Endothelial cell of umbilical vein (primary cell): ENCODE measurements around the gene AFTPH. TPM values are rescaled to one million over a fixed set of nuclear protein-coding genes. Genes with fewer than 3 reads are reported as not detected.

Source experiments
- BruUV-seq: library from RNA; stranded (reverse); fragments of 400-500 nt; replicated peaks from 2 replicates; lab custom pipeline; 2021; lab: Mats Ljungman, UMichigan
- CTCF ChIA-PET: fragments of 300-600, 350-600 bp; sonication (Branson Sonifier 250); formaldehyde crosslinking; loops from one replicate; lab custom pipeline; 2021; ENCODE audit warnings: antibody characterized with exemption, inconsistent platforms; lab: Charles Lee
- POLR2A ChIA-PET: fragments of 300-600, 350-600 bp; sonication (Branson Sonifier 250); formaldehyde crosslinking; loops from one replicate; lab custom pipeline; 2021; ENCODE audit warnings: antibody characterized with exemption, inconsistent platforms; lab: Charles Lee
- DNase-seq: peaks from one replicate; pipeline ENCODE4 v3.0.0-alpha.2; 2011; ENCODE audit warnings: low read depth, low spot score
- FAIRE-seq: peaks from 2 replicates; lab custom pipeline; 2011; peaks lifted over from hg19 to GRCh38; lab: Jason Lieb, UNC
- H2AFZ ChIP-seq: 2 replicates; pipeline ENCODE4 v1.6.0; 2012; ENCODE audit warnings: low read depth, low read length, control low read depth, inconsistent platforms
- H3K27ac ChIP-seq: 2 replicates; pipeline ENCODE4 v1.5.1; 2011; ENCODE audit warnings: low read depth, mild to moderate bottlenecking, control low read depth, low read length, moderate library complexity; ENCODE audit not compliant: insufficient read depth
- H3K27me3 ChIP-seq, 2 experiments: 2 replicates each; pipeline versions ENCODE4 v1.6.0 to v1.6.1; 2011; ENCODE audit warnings: low read length in 2 of 2, mixed read lengths in 1 of 2; ENCODE audit not compliant: control insufficient read depth in 2 of 2, insufficient read depth in 2 of 2
- H3K36me3 ChIP-seq, 2 experiments: 2 replicates in 1 of 2; 3 replicates in 1 of 2; pipeline ENCODE4 v1.5.1; 2011; ENCODE audit warnings: low read length in 2 of 2, mild to moderate bottlenecking in 1 of 2, moderate library complexity in 1 of 2; ENCODE audit not compliant: control insufficient read depth in 2 of 2, insufficient read depth in 2 of 2; ENCODE audit errors: extremely low read depth in 1 of 2
- H3K4me1 ChIP-seq: 3 replicates; pipeline ENCODE4 v1.5.1; 2011; ENCODE audit warnings: mild to moderate bottlenecking, low read length; ENCODE audit not compliant: control insufficient read depth, insufficient read depth; ENCODE audit errors: extremely low read depth
- H3K4me2 ChIP-seq: 2 replicates; pipeline ENCODE4 v1.6.1; 2011; ENCODE audit warnings: low read length, control low read depth, mixed read lengths; ENCODE audit not compliant: insufficient read depth
- H3K4me3 ChIP-seq, 3 experiments: fragments of 200-600 bp in 1 of 3; sonication (generic), shearing (Covaris generic) in 1 of 3; replicated peaks in 1 of 3; 2 replicates each; pipeline ENCODE4 v1.5.1; 2011 to 2016; ENCODE audit warnings: control low read depth in 3 of 3, low read length in 3 of 3, mild to moderate bottlenecking in 2 of 3, inconsistent platforms in 1 of 3, low read depth in 1 of 3, moderate library complexity in 1 of 3; ENCODE audit not compliant: insufficient read depth in 1 of 3
- H3K79me2 ChIP-seq: 2 replicates; pipeline ENCODE4 v1.6.0; 2012; ENCODE audit warnings: low read length, inconsistent platforms; ENCODE audit not compliant: control insufficient read depth, insufficient read depth
- H3K9ac ChIP-seq: replicated peaks from 2 replicates; pipeline ENCODE3; 2011; ENCODE audit warnings: low read length, control low read depth; ENCODE audit not compliant: insufficient read depth; ENCODE audit errors: extremely low read depth
- H3K9me1 ChIP-seq: replicated peaks from 3 replicates; pipeline ENCODE4 v1.6.0; 2011; ENCODE audit warnings: mild to moderate bottlenecking, low read length; ENCODE audit not compliant: control insufficient read depth, insufficient read depth; ENCODE audit errors: extremely low read depth
- H3K9me3 ChIP-seq: replicated peaks from 2 replicates; pipeline ENCODE4 v1.5.1; 2012; ENCODE audit warnings: low read length, inconsistent platforms; ENCODE audit not compliant: control insufficient read depth, insufficient read depth
- H4K20me1 ChIP-seq: replicated peaks from 2 replicates; pipeline ENCODE3; 2011; ENCODE audit warnings: mild to moderate bottlenecking, low read length; ENCODE audit not compliant: control insufficient read depth, insufficient read depth; ENCODE audit errors: extremely low read depth
- POLR2A ChIP-seq: IDR thresholded peaks from 2 replicates; pipeline ENCODE4 v1.6.1; 2012; ENCODE audit warnings: low read depth, mild to moderate bottlenecking, control low read depth, low read length
- dilution Hi-C: fragments of 300-500 bp; cut with MboI; formaldehyde crosslinking; loops from one replicate; pipeline ENCODE4 v1.15.0; 2019; ENCODE audit warnings: low sequenced_read_pairs; ENCODE audit not compliant: extremely low pct_ligation_motif_present
- intact Hi-C: fragments of 100-400 bp; cut with micrococcal nuclease; formaldehyde crosslinking; loops from one replicate; pipeline ENCODE4 v1.10.0; 2022
- polyA plus RNA-seq, 4 experiments: library from polyadenylated mRNA; depleted of rRNA in 3 of 4; stranded (reverse) in 3 of 4; unstranded in 1 of 4; fragments of >200 nt; gene quantifications; 2 replicates each; pipeline versions ENCODE4 v1.2.1 to v1.2.3, GENCODE V29; 2011 to 2012; ENCODE audit warnings: missing spikeins in 1 of 4
- total RNA-seq: library from RNA; stranded (reverse); gene quantifications from 2 replicates; pipeline ENCODE4 v1.2.3, GENCODE V29; 2021
- TF ChIP-seq, protein P1 (sequence below): IDR thresholded peaks from 2 replicates; pipeline ENCODE4 v1.6.1; 2011; ENCODE audit not compliant: insufficient read depth, insufficient read length
- TF ChIP-seq, protein P2 (sequence below), 2 donors: IDR thresholded peaks; 1 replicate in 1 of 2; 2 replicates in 1 of 2; pipeline ENCODE4 v1.5.1; 2011; ENCODE audit warnings: low read length in 2 of 2, mild to moderate bottlenecking in 2 of 2, moderate library complexity in 2 of 2, control low read depth in 1 of 2, inconsistent platforms in 1 of 2, low read depth in 1 of 2; ENCODE audit not compliant: insufficient read depth in 1 of 2; ENCODE audit errors: extremely low read depth in 1 of 2

AFTPH gene
- total and polyA plus RNA-seq, 2 donors (not counting 3 experiments of a cell fraction or from before 2014, with no cell fraction given), result 6.9 to 15.3 TPM

DNA sequence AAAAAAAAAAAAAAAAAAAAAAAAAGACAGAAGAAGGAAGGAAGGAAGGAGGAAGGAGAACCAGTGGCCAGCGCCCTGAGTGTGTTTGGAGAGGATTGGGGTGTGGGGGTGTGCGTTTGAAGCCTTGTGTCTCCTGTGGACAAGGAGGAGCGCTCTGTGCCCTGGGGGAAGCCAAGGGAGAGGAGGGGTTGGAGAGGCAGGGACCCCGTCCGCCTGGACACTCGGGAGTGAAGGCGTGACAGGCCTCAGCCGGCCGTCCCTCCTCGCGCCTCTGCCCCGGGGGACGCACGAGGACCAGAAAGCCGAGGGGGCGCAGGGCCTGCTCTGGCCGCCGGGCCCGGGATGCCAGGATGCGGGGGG is 84.7 kb downstream of the AFTPH start:
- H3K36me3 ChIP-seq, result no peaks in the 10 kb centered on the region
- CTCF ChIA-PET, result interaction anchor here (0.6 to 4.9 kb wide), 14 partner anchors 9 to 244 kb away, joined by 3 to 18 read pairs (median 6); no protein-coding TSS in a partner anchor
- dilution Hi-C loops, result no loop called here

More for the DNA sequence above, 84.7 kb downstream of the AFTPH start:
- no peak overlapping the region for H3K27ac ChIP-seq
- no TSS peak for BruUV-seq
- H3K4me2 ChIP-seq, result peak overlapping the region; percentile 49
- FAIRE-seq, result no peak
- H2AFZ ChIP-seq, result peak overlapping the region; percentile 59
- H3K9me1 ChIP-seq, result no peaks in the 10 kb centered on the region
- H3K9ac ChIP-seq, result peak overlapping the region; percentile 14
- POLR2A ChIA-PET, result interaction anchor here (0.7 kb wide), 1 partner anchor 83 kb away, joined by 5 read pairs; no protein-coding TSS in a partner anchor
- no peaks in the 10 kb centered on the region for H3K79me2 ChIP-seq
- TF ChIP-seq POLR2A, result no peak
- TF ChIP-seq, protein P1, sequence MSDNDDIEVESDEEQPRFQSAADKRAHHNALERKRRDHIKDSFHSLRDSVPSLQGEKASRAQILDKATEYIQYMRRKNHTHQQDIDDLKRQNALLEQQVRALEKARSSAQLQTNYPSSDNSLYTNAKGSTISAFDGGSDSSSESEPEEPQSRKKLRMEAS, result no peak
- TF ChIP-seq, protein P2, sequence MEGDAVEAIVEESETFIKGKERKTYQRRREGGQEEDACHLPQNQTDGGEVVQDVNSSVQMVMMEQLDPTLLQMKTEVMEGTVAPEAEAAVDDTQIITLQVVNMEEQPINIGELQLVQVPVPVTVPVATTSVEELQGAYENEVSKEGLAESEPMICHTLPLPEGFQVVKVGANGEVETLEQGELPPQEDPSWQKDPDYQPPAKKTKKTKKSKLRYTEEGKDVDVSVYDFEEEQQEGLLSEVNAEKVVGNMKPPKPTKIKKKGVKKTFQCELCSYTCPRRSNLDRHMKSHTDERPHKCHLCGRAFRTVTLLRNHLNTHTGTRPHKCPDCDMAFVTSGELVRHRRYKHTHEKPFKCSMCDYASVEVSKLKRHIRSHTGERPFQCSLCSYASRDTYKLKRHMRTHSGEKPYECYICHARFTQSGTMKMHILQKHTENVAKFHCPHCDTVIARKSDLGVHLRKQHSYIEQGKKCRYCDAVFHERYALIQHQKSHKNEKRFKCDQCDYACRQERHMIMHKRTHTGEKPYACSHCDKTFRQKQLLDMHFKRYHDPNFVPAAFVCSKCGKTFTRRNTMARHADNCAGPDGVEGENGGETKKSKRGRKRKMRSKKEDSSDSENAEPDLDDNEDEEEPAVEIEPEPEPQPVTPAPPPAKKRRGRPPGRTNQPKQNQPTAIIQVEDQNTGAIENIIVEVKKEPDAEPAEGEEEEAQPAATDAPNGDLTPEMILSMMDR (IDR thresholded peaks at IDR 0.05; ENCODE audit: extremely low read depth in 1 of 2, insufficient read depth in 1 of 2, low read depth in 1 of 2, low read length in 2 of 2), result no peak
- H4K20me1 ChIP-seq, result no peaks in the 10 kb centered on the region
- H3K4me1 ChIP-seq, result no peaks in the 10 kb centered on the region
- peaks cover 0 to 2% of the 10 kb centered on the region in 2 experiments for H3K27me3 ChIP-seq
- peak overlapping the region in 1 of 3 experiments; percentile 39 for H3K4me3 ChIP-seq
- peak; percentile 19 for DNase-seq
- H3K9me3 ChIP-seq, result no peaks in the 10 kb centered on the region
- intact Hi-C loops, result loop anchor here (2.0 kb wide), 1 partner anchor 36 kb away; no protein-coding TSS in a partner anchor
